ENCODE measurements around the gene HDAC4.

The HDAC4 gene

GRCh38 chr2:239388236-239389151, 12.3 kb downstream of the HDAC4 start (continued):
- TF ChIP-seq ZNF518A (tag by site-specific recombination; conservative IDR thresholded peaks at IDR 0.05; ENCODE audit: low read depth) = no peak

- H3K4me3 ChIP-seq (ENCODE audit: low read depth, low read length) = no peak overlapping the region
- no peak overlapping the region for H3K27ac ChIP-seq (ENCODE audit: extremely low read depth, low read depth, low read length)
- no peaks in the 10 kb centered on the region for H3K36me3 ChIP-seq (ENCODE audit: control insufficient read depth in 2 of 2, insufficient read depth in 1 of 2, low read length in 2 of 2)
- H3K4me1 ChIP-seq (ENCODE audit: control insufficient read depth, insufficient read depth, low read length) = no peaks in the 10 kb centered on the region
- TF ChIP-seq BCL6B (tag by site-specific recombination; IDR thresholded peaks at IDR 0.05) (no peak), OVOL3 (tag by site-specific recombination; IDR thresholded peaks at IDR 0.05) (no peak), ZBTB26 (tag by site-specific recombination; optimal IDR thresholded peaks at IDR 0.05) (no peak), ZNF391 (tag by site-specific recombination; IDR thresholded peaks at IDR 0.05; ENCODE audit: borderline replicate concordance, low read depth) (no peak), GLI2 (tag by site-specific recombination; IDR thresholded peaks at IDR 0.05; ENCODE audit: borderline replicate concordance, low read depth) (no peak), ZNF211 (tag by site-specific recombination; IDR thresholded peaks at IDR 0.05; ENCODE audit: low read depth) (no peak), ZFP37 (tag by site-specific recombination; IDR thresholded peaks at IDR 0.05) (no peak), ZNF830 (tag by site-specific recombination; IDR thresholded peaks at IDR 0.05; ENCODE audit: low read depth) (no peak), PATZ1 (tag by site-specific recombination; IDR thresholded peaks at IDR 0.05) (no peak), ZNF140 (tag by site-specific recombination; IDR thresholded peaks at IDR 0.05) (no peak), ZNF664 (tag by site-specific recombination; IDR thresholded peaks at IDR 0.05) (no peak)
- CTCF ChIA-PET = interaction anchor here (0.6 kb wide), 1 partner anchor 9 kb away, joined by 3 read pairs; no protein-coding TSS in a partner anchor
- POLR2A ChIA-PET = no interaction called here
- no peaks in the 10 kb centered on the region for H3K9me3 ChIP-seq (ENCODE audit: control insufficient read depth, insufficient read depth, low read depth, low read length)
These were observed 13.0 kb downstream of the HDAC4 start for GRCh38 chr2:239387811-239388210.
